HG03135 (cell line): ENCODE measurements around the gene STRC.
"Not testable (repeated sequence)": the region's sequence is repeated elsewhere in the genome, so short reads cannot be mapped to it uniquely, and the experiment has no call there.

Source experiments
- ATAC-seq: cut with Tn5 transposase; IDR thresholded peaks from one replicate; pipeline ENCODE4 v1.9.1; 2021; ENCODE audit warnings: mild to moderate bottlenecking, moderate library complexity; ENCODE audit not compliant: unreplicated experiment

STRC gene

DNA sequence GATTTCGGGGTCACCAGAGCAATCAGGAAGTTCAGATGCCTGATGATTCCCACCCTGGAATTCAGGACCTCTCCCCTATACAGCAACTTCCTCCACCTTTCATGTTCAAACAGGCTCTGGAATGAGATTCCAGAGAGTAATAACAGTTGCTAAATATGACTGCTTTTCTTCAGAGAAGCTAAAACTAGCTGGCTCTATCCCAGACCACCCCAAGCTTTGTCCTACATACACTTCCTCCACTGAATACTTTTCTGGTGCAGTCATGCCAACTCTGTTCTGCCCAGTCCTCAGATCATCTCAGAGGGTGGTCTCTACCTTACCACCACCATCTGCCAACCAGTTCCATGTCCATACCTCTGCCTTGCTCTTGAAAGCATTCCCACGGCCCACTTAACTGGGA lies 52.0 kb downstream of the STRC start:
- ATAC-seq, result not testable (repeated sequence)

DNA sequence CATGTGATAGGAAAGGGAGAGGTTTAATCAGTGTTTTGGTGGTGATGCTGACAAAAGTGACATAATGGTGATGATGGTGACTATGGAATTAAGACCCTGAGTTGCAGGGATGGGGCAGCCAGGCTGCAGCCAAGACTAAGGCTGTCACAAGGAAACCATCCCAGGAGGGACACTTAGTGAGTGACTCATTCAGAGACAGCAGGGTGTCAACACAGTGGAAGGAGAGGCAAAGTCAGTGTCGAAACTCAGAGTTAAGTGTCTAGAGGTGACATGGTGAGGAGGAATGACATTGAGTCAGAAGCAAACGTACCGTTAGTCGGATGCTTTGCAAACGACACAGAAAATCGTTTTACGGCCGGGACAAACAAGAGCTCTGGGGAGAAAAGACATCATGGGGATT lies 54.8 kb downstream of the STRC start:
- ATAC-seq, result not testable (repeated sequence)

DNA sequence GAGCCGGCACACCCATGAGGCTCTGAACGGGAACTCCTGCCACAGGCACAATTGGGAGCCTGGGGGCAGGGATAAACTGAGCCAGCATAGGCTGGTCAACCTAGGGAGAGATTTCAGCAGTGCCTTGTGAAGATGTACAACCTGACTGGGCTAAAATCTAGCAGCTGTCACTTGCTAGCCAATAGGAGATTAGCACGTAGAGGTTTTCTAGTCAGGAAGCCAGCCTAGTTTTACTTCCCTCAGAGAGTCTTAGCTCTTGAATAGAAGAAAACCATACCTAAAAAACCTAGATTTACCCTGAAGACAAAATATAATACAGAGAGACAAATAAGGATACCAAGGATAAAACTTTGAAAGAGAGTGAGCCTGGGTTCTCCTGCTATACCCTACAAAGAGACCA lies 55.8 kb downstream of the STRC start:
- not testable (repeated sequence) for ATAC-seq

DNA sequence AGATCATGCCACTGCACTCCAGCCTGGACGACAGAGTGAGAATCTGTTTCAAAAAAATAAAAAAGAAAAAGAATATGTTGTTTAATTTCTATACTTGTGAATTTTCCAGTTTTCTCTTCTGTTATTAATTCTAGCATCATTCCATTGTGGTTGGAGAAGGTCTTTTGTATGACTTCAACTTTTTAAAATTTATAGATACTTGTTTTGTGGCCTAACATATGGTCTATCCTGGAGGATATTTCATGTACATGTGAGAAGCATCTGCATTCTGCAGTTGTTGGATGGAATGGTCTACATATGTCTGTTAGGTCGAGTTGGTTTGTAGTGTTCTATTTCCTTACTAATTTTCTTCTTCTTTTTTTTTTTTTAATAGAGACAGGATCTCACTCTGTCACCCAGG lies 65.6 kb downstream of the STRC start:
- no peak for ATAC-seq

DNA sequence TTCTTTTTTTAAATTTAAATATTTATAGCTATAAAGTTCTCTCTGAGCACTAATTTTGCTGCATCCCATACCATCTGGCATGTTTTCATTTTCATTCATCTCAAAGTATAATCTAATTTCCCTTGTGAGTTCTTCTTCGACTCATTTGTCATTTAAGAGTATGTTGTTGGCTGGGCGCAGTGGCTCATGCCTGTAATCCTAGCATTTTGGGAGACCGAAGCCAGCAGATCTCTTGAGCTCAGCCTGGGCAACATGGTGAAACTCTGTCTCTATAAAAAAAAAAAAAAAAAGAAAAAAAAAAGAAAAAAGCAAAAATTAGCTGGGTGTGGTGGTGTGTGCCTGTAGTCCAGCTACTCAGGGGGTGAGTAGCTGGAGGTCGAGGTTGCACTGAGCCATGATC lies 66.3 kb downstream of the STRC start:
- ATAC-seq, result no peak

DNA sequence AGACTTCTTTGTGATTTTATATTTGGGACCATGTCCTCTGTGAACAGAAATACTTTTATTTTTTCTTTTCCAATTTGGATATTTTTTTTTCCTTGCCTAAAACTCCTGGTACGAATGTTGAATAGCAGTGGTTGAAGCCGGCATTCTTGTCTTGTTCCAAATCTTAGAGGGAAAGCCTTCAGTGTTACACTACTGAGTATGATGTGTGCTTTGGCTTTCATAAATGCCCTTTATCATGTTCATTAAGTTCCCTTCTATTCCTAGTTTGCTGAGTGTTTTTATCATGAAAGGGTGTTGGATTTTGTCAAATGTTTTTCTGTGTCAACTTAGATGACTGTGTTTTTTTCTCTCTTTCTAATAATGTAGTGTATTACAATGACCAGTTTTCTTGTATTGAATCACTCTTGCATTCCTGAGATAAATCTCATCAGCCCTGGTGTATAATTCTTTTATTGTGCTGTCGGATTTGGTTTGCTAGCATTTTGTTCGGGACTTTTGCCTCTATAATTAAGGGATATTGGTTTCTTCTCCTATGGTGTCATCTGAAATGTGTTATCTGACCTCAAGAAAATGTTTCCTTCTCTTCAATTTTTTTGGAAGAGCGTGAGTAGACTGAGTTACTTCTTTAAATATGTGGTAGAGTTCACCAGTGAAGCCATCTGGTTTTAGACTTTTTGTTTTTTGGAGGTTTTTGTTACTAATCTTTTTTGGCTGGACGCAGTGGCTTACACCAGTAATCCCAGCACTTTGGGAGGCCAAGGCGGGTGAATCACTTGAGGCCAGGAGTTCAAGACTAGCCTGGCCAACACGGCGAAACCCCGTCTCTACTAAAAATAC lies 67.9 kb downstream of the STRC start:
- no peak for ATAC-seq
